Measurements from ENCODE around the gene STIM2.

Gene STIM2

DNA sequence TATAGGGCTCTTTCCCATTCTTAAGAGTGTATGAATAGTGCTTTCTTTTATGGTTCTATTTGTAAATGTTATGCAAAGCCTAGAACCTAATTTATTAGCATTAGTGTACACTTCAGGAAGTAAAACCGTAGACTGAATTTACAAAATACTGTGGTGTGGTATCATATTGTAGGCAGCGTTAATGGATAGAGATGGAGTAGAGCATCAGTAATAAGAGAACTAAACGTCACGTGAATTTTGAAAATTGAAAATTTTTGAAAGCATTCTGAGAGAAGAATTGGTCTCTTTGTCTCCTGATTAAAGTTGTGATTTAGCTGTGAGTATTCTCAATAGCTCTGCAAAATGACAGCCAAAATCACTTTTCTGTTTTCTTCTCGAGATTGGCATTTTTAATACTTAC, 2.9 kb downstream of the STIM2 start:
- Histone ChIP-seq H4K20me1 (ENCODE audit: insufficient read depth, low read length) (no peaks in the 10 kb centered on the region), H3K4me1 (ENCODE audit: insufficient read depth, low read length, severe bottlenecking) (peaks cover 59% of the 10 kb centered on the region), H3K9me3 (ENCODE audit: low read length) (no peaks in the 10 kb centered on the region), H3K27me3 (ENCODE audit: insufficient read depth, low read length) (no peaks in the 10 kb centered on the region), H3F3A (ENCODE audit: insufficient read depth, low read length) (no peaks in the 10 kb centered on the region), H3K79me2 (ENCODE audit: insufficient read depth, low read length) (peaks cover 66% of the 10 kb centered on the region), H3K9ac (ENCODE audit: low read length) (peak overlapping the region; percentile 79), H3K4me3 (ENCODE audit: low read depth, low read length, poor library complexity, severe bottlenecking) (peak overlapping the region; percentile 93), H3K27ac (ENCODE audit: low read depth, low read length, poor library complexity, severe bottlenecking) (no peak overlapping the region), H3K4me2 (ENCODE audit: low read length) (peak overlapping the region; percentile 85), H2AFZ (ENCODE audit: low read length) (no peak overlapping the region), H3K9me2 (ENCODE audit: low read depth, low read length) (no peaks in the 10 kb centered on the region), H3K36me3 (ENCODE audit: insufficient read depth, low read length) (no peaks in the 10 kb centered on the region)
- TF ChIP-seq CTCF (IDR thresholded peaks at IDR 0.05; ENCODE audit: low read length) (no peak), EZH2 (IDR thresholded peaks at IDR 0.05; ENCODE audit: borderline replicate concordance, low read length) (no peak)

DNA sequence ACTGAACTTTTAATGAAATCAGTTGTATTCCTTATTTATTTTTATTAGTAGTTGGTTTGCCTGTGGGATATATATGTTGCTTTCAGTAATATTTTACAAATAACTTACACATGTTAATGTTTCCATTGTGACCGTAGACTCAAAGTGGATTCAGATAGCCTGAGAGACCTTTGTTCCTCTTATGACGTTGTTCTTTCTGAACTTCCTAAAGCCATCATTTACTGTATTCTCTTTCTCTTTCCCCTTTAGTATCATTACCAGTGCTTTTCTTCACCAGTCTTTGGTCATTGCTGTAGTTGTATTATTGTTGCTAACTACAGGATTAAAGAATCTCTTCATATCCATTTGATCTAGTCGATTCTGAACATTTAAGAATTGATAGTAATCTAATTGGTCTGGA, 4.3 kb downstream of the STIM2 start:
- Histone ChIP-seq H3K4me2 (ENCODE audit: low read length) (peak overlapping the region; percentile 85), H2AFZ (ENCODE audit: low read length) (no peak overlapping the region), H3K27ac (ENCODE audit: low read depth, low read length, poor library complexity, severe bottlenecking) (peak overlapping the region; percentile 36), H3K36me3 (ENCODE audit: insufficient read depth, low read length) (peaks cover 3% of the 10 kb centered on the region; the same call in 1 of the 2 replicates), H3K4me1 (ENCODE audit: insufficient read depth, low read length, severe bottlenecking) (peaks cover 62% of the 10 kb centered on the region), H3F3A (ENCODE audit: insufficient read depth, low read length) (no peaks in the 10 kb centered on the region), H3K9ac (ENCODE audit: low read length) (no peak overlapping the region; the same call in 1 of the 2 replicates), H3K4me3 (ENCODE audit: low read depth, low read length, poor library complexity, severe bottlenecking) (peak overlapping the region; percentile 37), H4K20me1 (ENCODE audit: insufficient read depth, low read length) (no peaks in the 10 kb centered on the region), H3K27me3 (ENCODE audit: insufficient read depth, low read length) (no peaks in the 10 kb centered on the region), H3K9me3 (ENCODE audit: low read length) (no peaks in the 10 kb centered on the region), H3K79me2 (ENCODE audit: insufficient read depth, low read length) (peaks cover 80% of the 10 kb centered on the region), H3K9me2 (ENCODE audit: low read depth, low read length) (no peaks in the 10 kb centered on the region)
- TF ChIP-seq CTCF (IDR thresholded peaks at IDR 0.05; ENCODE audit: low read length) (no peak), EZH2 (IDR thresholded peaks at IDR 0.05; ENCODE audit: borderline replicate concordance, low read length) (no peak)

DNA sequence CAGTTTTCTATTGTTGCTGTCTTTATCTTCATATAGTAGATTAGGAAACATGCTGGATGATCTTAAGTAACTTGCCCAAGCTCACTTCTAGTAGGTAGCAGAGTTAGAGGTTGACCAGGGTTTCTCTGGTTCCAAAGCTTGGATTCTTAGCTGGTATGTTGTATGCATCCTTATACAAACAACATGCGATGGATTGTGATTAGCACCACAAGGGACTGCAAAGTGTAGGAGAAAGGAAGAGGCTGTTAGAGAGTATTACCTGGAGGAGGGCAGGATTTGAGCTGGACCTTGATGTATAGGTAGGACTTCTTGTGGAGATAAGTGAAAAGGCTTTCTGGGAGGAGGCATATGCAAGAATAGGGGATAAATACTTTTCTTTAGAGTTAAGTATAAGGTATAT, 5.6 kb downstream of the STIM2 start:
- Histone ChIP-seq H3K36me3 (ENCODE audit: insufficient read depth, low read length) (peaks cover 6% of the 10 kb centered on the region; the same call in 1 of the 2 replicates), H3K4me1 (ENCODE audit: insufficient read depth, low read length, severe bottlenecking) (peaks cover 62% of the 10 kb centered on the region), H3K79me2 (ENCODE audit: insufficient read depth, low read length) (peaks cover 93% of the 10 kb centered on the region), H3K9ac (ENCODE audit: low read length) (no peak overlapping the region), H3K4me3 (ENCODE audit: low read depth, low read length, poor library complexity, severe bottlenecking) (peak overlapping the region; percentile 19), H2AFZ (ENCODE audit: low read length) (no peak overlapping the region), H4K20me1 (ENCODE audit: insufficient read depth, low read length) (no peaks in the 10 kb centered on the region), H3K27ac (ENCODE audit: low read depth, low read length, poor library complexity, severe bottlenecking) (no peak overlapping the region), H3K9me2 (ENCODE audit: low read depth, low read length) (no peaks in the 10 kb centered on the region), H3K9me3 (ENCODE audit: low read length) (no peaks in the 10 kb centered on the region), H3F3A (ENCODE audit: insufficient read depth, low read length) (no peaks in the 10 kb centered on the region), H3K27me3 (ENCODE audit: insufficient read depth, low read length) (no peaks in the 10 kb centered on the region), H3K4me2 (ENCODE audit: low read length) (peak overlapping the region; percentile 41; the same call in 1 of the 2 replicates)
- TF ChIP-seq CTCF (IDR thresholded peaks at IDR 0.05; ENCODE audit: low read length): no peak
- no peak for TF ChIP-seq EZH2 (IDR thresholded peaks at IDR 0.05; ENCODE audit: borderline replicate concordance, low read length)

All from OCI-LY1 (cell line).